Neutrophil (primary cell): ENCODE measurements around the gene ZNF470.

Experiments used
- H3K27ac ChIP-seq: fragments of 200-600 bp; sonication (generic); 2 replicates; pipeline ENCODE4 v1.5.1; 2016; ENCODE audit warnings: mild to moderate bottlenecking, moderate library complexity
- H3K27me3 ChIP-seq: fragments of 200-600 bp; sonication (generic); 2 replicates; pipeline ENCODE4 v1.6.0; 2016; ENCODE audit warnings: mild to moderate bottlenecking
- H3K36me3 ChIP-seq: fragments of 200-600 bp; sonication (generic); 2 replicates; pipeline ENCODE4 v1.5.1; 2017
- H3K4me1 ChIP-seq, 2 experiments: fragments of 200-600 bp in 1 of 2; sonication (generic) in 1 of 2; 1 replicate in 1 of 2; 2 replicates in 1 of 2; pipeline versions ENCODE4 v1.5.1 to v1.6.1; 2013 to 2016; ENCODE audit warnings: low read depth in 1 of 2, low read length in 1 of 2, mild to moderate bottlenecking in 1 of 2, moderate library complexity in 1 of 2; ENCODE audit not compliant: control insufficient read depth in 1 of 2, insufficient read depth in 1 of 2
- H3K4me3 ChIP-seq, 2 experiments: fragments of 200-600 bp in 1 of 2; sonication (generic) in 1 of 2; 1 replicate in 1 of 2; 2 replicates in 1 of 2; pipeline ENCODE4 v1.5.1; 2013 to 2016; ENCODE audit warnings: low read depth in 1 of 2, low read length in 1 of 2, mild to moderate bottlenecking in 1 of 2, moderate library complexity in 1 of 2
- H3K9me3 ChIP-seq: fragments of 200-600 bp; sonication (generic); 2 replicates; pipeline ENCODE4 v1.5.1; 2016
- TF ChIP-seq, protein P1 (sequence below): fragments of 200-600 bp; sonication (generic); IDR thresholded peaks from 2 replicates; pipeline ENCODE4 v1.5.1; 2016; ENCODE audit warnings: antibody characterized with exemption

The ZNF470 gene

DNA sequence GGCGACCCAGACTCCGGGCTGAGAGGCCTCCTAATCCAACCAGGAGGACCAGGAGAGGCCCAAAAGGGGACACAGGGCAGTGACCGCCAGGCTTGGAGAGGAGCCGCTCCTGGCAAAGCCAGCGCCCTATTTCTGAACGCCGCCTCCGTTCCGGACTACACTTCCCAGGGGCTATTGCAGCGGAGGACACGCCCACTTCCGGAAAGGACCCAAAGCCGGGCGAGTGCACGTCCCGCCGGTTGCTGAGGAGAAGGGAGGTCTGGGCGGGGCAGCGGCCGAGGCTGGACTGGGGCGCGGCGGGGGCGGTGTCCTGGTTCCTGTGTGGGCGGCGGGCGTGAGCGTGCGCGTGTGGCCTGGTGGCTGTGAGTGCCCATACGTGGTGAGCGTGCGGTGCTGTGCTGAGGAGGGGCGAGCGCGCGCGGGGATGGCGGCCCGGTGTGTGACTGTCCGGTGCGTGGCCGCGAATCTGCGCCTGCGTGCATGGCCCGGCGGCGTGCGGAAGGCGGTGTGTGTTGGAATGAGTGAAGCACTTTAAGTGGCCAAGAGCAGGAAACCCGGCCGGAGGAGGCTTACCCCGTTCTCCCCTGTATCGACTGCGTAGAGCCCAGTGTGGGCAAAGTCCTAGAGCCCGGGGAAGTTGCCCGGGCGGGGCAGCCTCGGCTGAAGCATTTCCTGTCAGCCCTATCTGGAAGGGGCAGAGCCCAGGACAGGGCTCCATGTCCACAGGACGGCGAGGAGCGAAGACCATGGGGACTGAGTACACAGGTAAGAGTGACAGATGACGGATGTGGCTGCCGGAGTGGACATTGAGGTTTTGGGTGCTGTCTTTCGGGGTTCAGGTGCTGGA, at the start of gene ZNF470:
ZNF470 (plus strand) TSS at position 195 of the 847 bp plus-strand sequence. CDS start 2,844 bp downstream, outside the sequence.
- H3K4me1 ChIP-seq = peaks cover 12 to 14% of the 10 kb centered on the region in 2 experiments
- TF ChIP-seq, protein P1, sequence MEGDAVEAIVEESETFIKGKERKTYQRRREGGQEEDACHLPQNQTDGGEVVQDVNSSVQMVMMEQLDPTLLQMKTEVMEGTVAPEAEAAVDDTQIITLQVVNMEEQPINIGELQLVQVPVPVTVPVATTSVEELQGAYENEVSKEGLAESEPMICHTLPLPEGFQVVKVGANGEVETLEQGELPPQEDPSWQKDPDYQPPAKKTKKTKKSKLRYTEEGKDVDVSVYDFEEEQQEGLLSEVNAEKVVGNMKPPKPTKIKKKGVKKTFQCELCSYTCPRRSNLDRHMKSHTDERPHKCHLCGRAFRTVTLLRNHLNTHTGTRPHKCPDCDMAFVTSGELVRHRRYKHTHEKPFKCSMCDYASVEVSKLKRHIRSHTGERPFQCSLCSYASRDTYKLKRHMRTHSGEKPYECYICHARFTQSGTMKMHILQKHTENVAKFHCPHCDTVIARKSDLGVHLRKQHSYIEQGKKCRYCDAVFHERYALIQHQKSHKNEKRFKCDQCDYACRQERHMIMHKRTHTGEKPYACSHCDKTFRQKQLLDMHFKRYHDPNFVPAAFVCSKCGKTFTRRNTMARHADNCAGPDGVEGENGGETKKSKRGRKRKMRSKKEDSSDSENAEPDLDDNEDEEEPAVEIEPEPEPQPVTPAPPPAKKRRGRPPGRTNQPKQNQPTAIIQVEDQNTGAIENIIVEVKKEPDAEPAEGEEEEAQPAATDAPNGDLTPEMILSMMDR = no peak
- H3K27me3 ChIP-seq = no peaks in the 10 kb centered on the region
- H3K9me3 ChIP-seq = peaks cover 5% of the 10 kb centered on the region
- H3K4me3 ChIP-seq = peak within 1 kb of the TSS; percentile 67 to 88
- H3K27ac ChIP-seq = peak within 1 kb of the TSS; percentile 70
- H3K36me3 ChIP-seq = no peaks in the 10 kb centered on the region

DNA sequence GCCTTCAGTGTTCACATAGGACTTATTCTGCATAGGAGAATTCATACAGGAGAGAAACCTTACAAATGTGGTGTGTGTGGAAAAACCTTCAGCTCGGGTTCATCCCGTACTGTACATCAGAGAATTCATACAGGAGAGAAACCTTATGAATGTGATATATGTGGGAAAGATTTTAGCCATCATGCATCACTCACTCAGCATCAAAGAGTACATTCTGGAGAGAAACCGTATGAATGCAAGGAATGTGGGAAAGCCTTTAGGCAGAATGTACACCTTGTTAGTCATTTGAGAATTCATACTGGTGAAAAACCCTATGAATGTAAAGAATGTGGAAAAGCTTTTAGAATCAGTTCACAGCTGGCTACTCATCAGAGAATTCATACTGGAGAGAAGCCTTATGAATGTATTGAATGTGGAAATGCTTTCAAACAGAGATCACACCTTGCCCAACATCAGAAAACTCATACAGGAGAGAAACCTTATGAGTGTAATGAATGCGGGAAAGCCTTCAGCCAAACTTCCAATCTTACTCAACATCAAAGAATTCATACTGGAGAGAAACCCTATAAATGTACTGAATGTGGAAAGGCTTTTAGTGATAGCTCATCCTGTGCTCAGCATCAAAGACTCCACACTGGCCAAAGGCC, 41.9 kb upstream of the ZNF470 start:
- Histone ChIP-seq H3K4me1 (no peaks in the 10 kb centered on the region), H3K27ac (no peak overlapping the region), H3K36me3 (no peaks in the 10 kb centered on the region), H3K27me3 (no peaks in the 10 kb centered on the region), H3K9me3 (peaks cover 47% of the 10 kb centered on the region), H3K4me3 (no peak overlapping the region)
- TF ChIP-seq, protein P1 = no peak

DNA sequence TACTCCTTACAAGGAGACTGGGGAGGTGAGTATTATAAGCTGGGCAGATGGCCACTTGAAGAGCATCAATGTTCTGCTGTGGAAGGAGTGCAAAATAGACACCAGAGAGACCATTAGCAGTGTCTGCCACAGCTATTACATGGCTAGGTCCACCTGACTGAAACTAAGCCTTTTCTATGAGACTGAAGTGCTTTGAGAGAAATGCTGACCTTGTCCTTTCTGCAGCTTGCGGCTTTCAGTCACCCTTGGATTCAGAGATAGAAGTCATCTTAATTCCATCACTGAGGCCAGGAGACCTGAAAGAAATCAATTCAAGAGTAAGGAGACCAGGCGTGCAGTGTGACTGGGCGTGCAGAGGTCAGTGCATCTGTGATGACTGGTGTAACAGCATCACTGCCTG, 29.8 kb upstream of the ZNF470 start:
- H3K4me1 ChIP-seq = peaks cover 13 to 14% of the 10 kb centered on the region in 2 experiments
- peak overlapping the region in 1 of 2 experiments; percentile 78 for H3K4me3 ChIP-seq
- peaks cover 18% of the 10 kb centered on the region for H3K9me3 ChIP-seq
- no peaks in the 10 kb centered on the region for H3K27me3 ChIP-seq
- no peak overlapping the region for H3K27ac ChIP-seq
- TF ChIP-seq, protein P1 = no peak
- H3K36me3 ChIP-seq = no peaks in the 10 kb centered on the region

DNA sequence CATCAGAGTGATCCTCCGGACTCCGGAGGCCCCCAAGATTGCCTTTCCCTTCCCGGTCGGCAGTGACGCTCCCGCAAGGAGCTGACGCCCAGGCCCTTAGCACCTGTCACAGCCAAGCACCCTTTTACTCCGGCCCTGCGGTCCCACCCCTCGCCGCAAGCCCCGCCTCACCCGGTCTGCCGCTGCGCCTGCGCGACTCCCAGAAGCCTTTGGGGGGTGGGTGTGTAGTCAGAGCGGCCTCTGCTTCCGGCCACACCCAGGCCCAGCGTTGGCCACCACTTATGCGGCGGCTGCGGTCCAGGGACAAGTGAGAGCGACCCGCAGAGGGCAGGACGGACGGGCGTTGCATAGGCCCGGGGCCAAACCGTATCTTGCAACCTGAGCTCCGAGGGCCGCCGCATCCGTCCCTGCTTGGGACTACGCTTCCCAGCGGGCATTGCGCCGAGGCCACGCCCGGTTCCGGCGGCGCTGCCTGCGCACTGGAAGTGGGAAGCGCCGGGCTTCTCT, 29.0 kb upstream of the ZNF470 start:
- H3K9me3 ChIP-seq = peaks cover 14% of the 10 kb centered on the region
- H3K27me3 ChIP-seq = no peaks in the 10 kb centered on the region
- H3K36me3 ChIP-seq = no peaks in the 10 kb centered on the region
- H3K4me3 ChIP-seq = peak overlapping the region; percentile 77 to 78
- TF ChIP-seq, protein P1 = no peak
- peak overlapping the region; percentile 88 for H3K27ac ChIP-seq
- H3K4me1 ChIP-seq = peaks cover 13 to 14% of the 10 kb centered on the region in 2 experiments

DNA sequence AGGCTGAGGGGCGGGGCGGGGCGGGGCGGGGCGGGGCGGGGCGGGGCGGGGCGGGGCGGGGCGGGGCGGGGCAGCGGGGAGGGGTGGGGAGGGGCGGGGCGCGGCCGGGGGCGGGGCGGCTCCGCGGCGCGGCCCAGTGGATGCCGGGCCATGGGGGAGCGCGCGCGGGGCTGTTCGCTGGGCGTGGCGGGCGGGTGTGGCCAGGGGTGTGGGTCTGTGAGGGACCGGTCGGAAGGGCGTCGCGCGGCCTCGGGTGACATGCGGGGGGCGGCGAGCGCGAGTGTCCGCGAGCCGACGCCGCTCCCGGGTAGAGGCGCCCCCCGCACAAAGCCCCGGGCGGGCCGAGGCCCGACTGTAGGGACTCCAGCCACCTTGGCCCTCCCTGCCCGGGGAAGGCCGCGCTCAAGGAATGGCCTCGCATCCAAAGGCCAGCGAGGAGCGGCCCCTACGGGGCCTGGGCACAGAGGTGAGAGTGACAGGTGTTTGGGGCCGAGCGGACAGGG, 28.5 kb upstream of the ZNF470 start, which contains the start of gene ZFP28:
ZFP28 (plus strand) TSS at position 188 of the 503 bp plus-strand sequence; CDS start at position 259, 71 bp downstream.
- Histone ChIP-seq H3K36me3 (no peaks in the 10 kb centered on the region), H3K4me1 (peaks cover 13 to 14% of the 10 kb centered on the region in 2 experiments), H3K27ac (peak within 1 kb of the TSS; percentile 88), H3K9me3 (peaks cover 17% of the 10 kb centered on the region), H3K27me3 (no peaks in the 10 kb centered on the region), H3K4me3 (peak within 1 kb of the TSS; percentile 77 to 78)
- TF ChIP-seq, protein P1 = no peak
